ENCODE results near the gene KAZN.

GRCh38 chr1:14631421-14631820 lies 32.9 kb downstream of the KAZN start:
- TF ChIP-seq CTCF (IDR thresholded peaks at IDR 0.05) (no peak), POLR2A (IDR thresholded peaks at IDR 0.05) (no peak)

Data from testis (tissue), 2 donors.